Testis (tissue), 2 donors: ENCODE measurements around the gene CLEC2L.

Source experiments
- POLR2A ChIP-seq: fragments of 450-650 bp; IDR thresholded peaks from one replicate; pipeline ENCODE4 v1.6.1; 2017; ENCODE audit warnings: antibody characterized with exemption, mild to moderate bottlenecking, moderate library complexity
- TF ChIP-seq, protein P1 (sequence below), 3 experiments: fragments of 450-650 bp in 2 of 3; fragments of 200-600 bp in 1 of 3; sonication (generic) in 1 of 3; IDR thresholded peaks; one replicate each; pipeline ENCODE4 v1.5.1; 2016 to 2019; ENCODE audit warnings: antibody characterized with exemption in 3 of 3, mild to moderate bottlenecking in 2 of 3, moderate library complexity in 1 of 3

DNA sequence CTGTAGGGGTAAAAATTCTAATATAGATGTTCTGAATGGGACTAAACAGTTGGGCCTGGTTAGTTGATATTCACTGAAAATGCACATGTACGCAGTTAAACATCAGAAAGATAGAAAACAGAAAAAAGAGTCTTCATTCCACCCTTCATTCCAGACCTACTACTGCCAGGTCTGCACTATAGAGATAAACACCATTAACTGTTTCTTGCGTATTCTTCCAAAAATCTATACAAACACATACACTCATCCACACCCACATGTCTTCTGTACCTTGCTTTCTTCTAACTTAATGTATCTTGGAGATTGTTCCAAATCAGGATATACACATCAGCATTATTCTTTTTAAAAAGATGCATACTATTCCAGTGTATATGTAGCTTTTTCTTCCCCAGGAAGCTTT, 13.9 kb upstream of the CLEC2L start:
- TF ChIP-seq, protein P1, sequence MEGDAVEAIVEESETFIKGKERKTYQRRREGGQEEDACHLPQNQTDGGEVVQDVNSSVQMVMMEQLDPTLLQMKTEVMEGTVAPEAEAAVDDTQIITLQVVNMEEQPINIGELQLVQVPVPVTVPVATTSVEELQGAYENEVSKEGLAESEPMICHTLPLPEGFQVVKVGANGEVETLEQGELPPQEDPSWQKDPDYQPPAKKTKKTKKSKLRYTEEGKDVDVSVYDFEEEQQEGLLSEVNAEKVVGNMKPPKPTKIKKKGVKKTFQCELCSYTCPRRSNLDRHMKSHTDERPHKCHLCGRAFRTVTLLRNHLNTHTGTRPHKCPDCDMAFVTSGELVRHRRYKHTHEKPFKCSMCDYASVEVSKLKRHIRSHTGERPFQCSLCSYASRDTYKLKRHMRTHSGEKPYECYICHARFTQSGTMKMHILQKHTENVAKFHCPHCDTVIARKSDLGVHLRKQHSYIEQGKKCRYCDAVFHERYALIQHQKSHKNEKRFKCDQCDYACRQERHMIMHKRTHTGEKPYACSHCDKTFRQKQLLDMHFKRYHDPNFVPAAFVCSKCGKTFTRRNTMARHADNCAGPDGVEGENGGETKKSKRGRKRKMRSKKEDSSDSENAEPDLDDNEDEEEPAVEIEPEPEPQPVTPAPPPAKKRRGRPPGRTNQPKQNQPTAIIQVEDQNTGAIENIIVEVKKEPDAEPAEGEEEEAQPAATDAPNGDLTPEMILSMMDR (IDR thresholded peaks at IDR 0.05): no peak
- no peak for TF ChIP-seq POLR2A
